HPDE6-E6E7 (cell line): ENCODE results near the gene PRKCD.
A peak's percentile ranks its signal among the peaks of the same experiment; 100 is the strongest.

Experiments
- DNase-seq: peaks from one replicate; pipeline ENCODE4 v3.0.0; 2011; ENCODE audit warnings: missing footprints; ENCODE audit errors: extremely low spot score

Gene PRKCD

GRCh38 chr3:53232641-53233377 lies 71.8 kb downstream of the PRKCD start:
- no peak for DNase-seq

GRCh38 chr3:53234130-53234840 lies 73.3 kb downstream of the PRKCD start:
- DNase-seq = no peak

GRCh38 chr3:53234841-53235232 lies 73.8 kb downstream of the PRKCD start:
- no peak for DNase-seq

GRCh38 chr3:53235545-53235944 lies 74.5 kb downstream of the PRKCD start:
- DNase-seq = no peak

GRCh38 chr3:53236112-53236841 lies 75.3 kb downstream of the PRKCD start:
- peak; percentile 37 for DNase-seq

GRCh38 chr3:53238051-53238850 lies 77.2 kb downstream of the PRKCD start:
- peak; percentile 56 for DNase-seq

GRCh38 chr3:53238886-53239285 lies 77.9 kb downstream of the PRKCD start:
- DNase-seq = no peak

GRCh38 chr3:53239800-53240199 lies 78.8 kb downstream of the PRKCD start:
- DNase-seq = no peak

GRCh38 chr3:53240989-53241972 lies 80.3 kb downstream of the PRKCD start:
- DNase-seq = no peak

GRCh38 chr3:53242155-53242554 lies 81.1 kb downstream of the PRKCD start:
- DNase-seq = no peak
